H1 (cell line): ENCODE measurements around the gene GSDME. TPM values are rescaled to one million over a fixed set of nuclear protein-coding genes. Genes with fewer than 3 reads are reported as not detected.

Experiments
- CTCF ChIA-PET: fragments of 300-600 bp; sonication (Branson Sonifier 250); formaldehyde crosslinking; loops from one replicate; lab custom pipeline; 2021; ENCODE audit not compliant: partially characterized antibody; lab: Charles Lee
- POLR2A ChIA-PET: fragments of 300-600 bp; sonication (Branson Sonifier 250); formaldehyde crosslinking; loops from one replicate; lab custom pipeline; 2021; ENCODE audit warnings: inconsistent platforms; ENCODE audit not compliant: partially characterized antibody; lab: Charles Lee
- DNase-seq, 2 experiments: peaks; one replicate each; pipeline versions ENCODE4 v3.0.0 to v3.0.0-alpha.2; 2010 to 2022; ENCODE audit warnings: low spot score in 2 of 2, low read depth in 1 of 2, mixed read lengths in 1 of 2
- FAIRE-seq: peaks from 2 replicates; lab custom pipeline; 2011; peaks lifted over from hg19 to GRCh38; lab: Jason Lieb, UNC
- H2AFZ ChIP-seq: 2 replicates; pipeline ENCODE4 v1.8.1; 2012; ENCODE audit warnings: low read length, inconsistent platforms
- H2AK5ac ChIP-seq: 2 replicates; pipeline ENCODE4 v1.6.1; 2013; ENCODE audit warnings: low read depth, low read length
- H2BK120ac ChIP-seq: replicated peaks from 2 replicates; pipeline ENCODE3; 2013; ENCODE audit warnings: low read depth, low read length, inconsistent platforms
- H2BK12ac ChIP-seq: 2 replicates; pipeline ENCODE4 v1.6.1; 2013; ENCODE audit warnings: low read depth, low read length
- H2BK15ac ChIP-seq: 2 replicates; pipeline ENCODE4 v1.6.1; 2013; ENCODE audit warnings: low read length
- H2BK20ac ChIP-seq: 2 replicates; pipeline ENCODE4 v1.6.1; 2013; ENCODE audit warnings: low read length
- H2BK5ac ChIP-seq: 2 replicates; pipeline ENCODE4 v1.6.1; 2013; ENCODE audit warnings: low read depth, low read length
- H3K14ac ChIP-seq: 2 replicates; pipeline ENCODE4 v1.6.1; 2013; ENCODE audit warnings: inconsistent platforms; ENCODE audit not compliant: insufficient read length
- H3K18ac ChIP-seq: 2 replicates; pipeline ENCODE4 v1.6.1; 2013; ENCODE audit warnings: low read length; ENCODE audit errors: extremely low read depth
- H3K23ac ChIP-seq: 2 replicates; pipeline ENCODE4 v1.6.1; 2013; ENCODE audit warnings: inconsistent platforms; ENCODE audit not compliant: insufficient read length
- H3K23me2 ChIP-seq: 2 replicates; pipeline ENCODE4 v1.6.1; 2013; ENCODE audit warnings: low read depth, low read length
- H3K27ac ChIP-seq: 2 replicates; pipeline ENCODE4 v1.6.1; 2011; ENCODE audit warnings: low read depth, low read length, inconsistent platforms
- H3K27me3 ChIP-seq, 4 experiments: replicated peaks in 1 of 4; 1 replicate in 1 of 4; 2 replicates in 3 of 4; pipeline versions ENCODE4 v1.6.1 to v1.8.1; 2011 to 2013; ENCODE audit warnings: low read length in 3 of 4, mild to moderate bottlenecking in 3 of 4, inconsistent platforms in 2 of 4, mixed read lengths in 2 of 4, moderate library complexity in 1 of 4; ENCODE audit not compliant: control insufficient read depth in 3 of 4, insufficient read depth in 3 of 4; ENCODE audit errors: extremely low read depth in 1 of 4
- H3K36me3 ChIP-seq, 4 experiments: 2 replicates each; pipeline versions ENCODE4 v1.6.1 to v1.8.1; 2011 to 2013; ENCODE audit warnings: mild to moderate bottlenecking in 4 of 4, low read length in 3 of 4, moderate library complexity in 2 of 4, control low read depth in 1 of 4, inconsistent platforms in 1 of 4; ENCODE audit not compliant: insufficient read depth in 4 of 4, control insufficient read depth in 2 of 4
- H3K4ac ChIP-seq: replicated peaks from 2 replicates; pipeline ENCODE3; 2013; ENCODE audit warnings: low read length, low read depth, mixed read lengths, inconsistent platforms; ENCODE audit not compliant: insufficient read length
- H3K4me1 ChIP-seq, 4 experiments: replicated peaks in 1 of 4; 1 replicate in 1 of 4; 2 replicates in 3 of 4; pipeline versions ENCODE4 v1.6.1 to v1.8.1; 2011 to 2013; ENCODE audit warnings: low read length in 3 of 4, inconsistent platforms in 2 of 4, mixed read lengths in 1 of 4; ENCODE audit not compliant: insufficient read depth in 4 of 4, control insufficient read depth in 3 of 4
- H3K4me2 ChIP-seq, 2 experiments: 2 replicates each; pipeline versions ENCODE4 v1.6.1 to v1.8.1; 2011 to 2013; ENCODE audit warnings: low read depth in 2 of 2, low read length in 2 of 2, control low read depth in 1 of 2, inconsistent platforms in 1 of 2, mild to moderate bottlenecking in 1 of 2; ENCODE audit not compliant: insufficient read depth in 1 of 2
- H3K4me3 ChIP-seq, 4 experiments: fragments of 200-600, 300-600 bp in 1 of 4; sonication (generic), shearing (Covaris generic), sonication (Bioruptor Twin) in 1 of 4; 2 replicates each; pipeline versions ENCODE4 v1.5.1 to v1.8.1; 2011 to 2016; ENCODE audit warnings: low read length in 4 of 4, low read depth in 3 of 4, control low read depth in 2 of 4, inconsistent platforms in 2 of 4, mild to moderate bottlenecking in 2 of 4, mixed read lengths in 1 of 4, moderate library complexity in 1 of 4; ENCODE audit not compliant: insufficient read depth in 2 of 4; ENCODE audit errors: extremely low read depth in 1 of 4
- H3K56ac ChIP-seq: replicated peaks from 2 replicates; pipeline ENCODE3; 2013; ENCODE audit warnings: low read depth, mild to moderate bottlenecking, mixed read lengths, low read length, inconsistent platforms; ENCODE audit not compliant: insufficient read length
- H3K79me1 ChIP-seq: 2 replicates; pipeline ENCODE4 v1.6.1; 2013; ENCODE audit warnings: low read depth, low read length, control low read depth
- H3K79me2 ChIP-seq, 2 experiments: 2 replicates each; pipeline versions ENCODE4 v1.6.1 to v1.8.1; 2012 to 2013; ENCODE audit warnings: low read length in 2 of 2, mild to moderate bottlenecking in 2 of 2, inconsistent platforms in 1 of 2; ENCODE audit not compliant: insufficient read depth in 2 of 2, control insufficient read depth in 1 of 2
- H3K9ac ChIP-seq, 4 experiments: replicated peaks in 1 of 4; 1 replicate in 1 of 4; 2 replicates in 3 of 4; pipeline versions ENCODE4 v1.6.1 to v1.8.1; 2011 to 2013; ENCODE audit warnings: low read depth in 3 of 4, low read length in 3 of 4, control low read depth in 2 of 4, mild to moderate bottlenecking in 2 of 4, moderate library complexity in 2 of 4, inconsistent platforms in 1 of 4; ENCODE audit errors: extremely low read depth in 1 of 4
- H3K9me3 ChIP-seq, 2 experiments: 2 replicates each; pipeline versions ENCODE4 v1.6.1 to v1.8.1; 2012 to 2013; ENCODE audit warnings: mild to moderate bottlenecking in 2 of 2, moderate library complexity in 2 of 2, control low read depth in 1 of 2, inconsistent platforms in 1 of 2, low read depth in 1 of 2, low read length in 1 of 2, mixed read lengths in 1 of 2; ENCODE audit not compliant: insufficient read depth in 2 of 2
- H4K20me1 ChIP-seq, 2 experiments: replicated peaks in 1 of 2; 2 replicates each; pipeline versions ENCODE3 to v1.8.1; 2011 to 2013; ENCODE audit warnings: inconsistent platforms in 2 of 2, low read length in 2 of 2, mild to moderate bottlenecking in 1 of 2; ENCODE audit not compliant: insufficient read depth in 2 of 2, control insufficient read depth in 1 of 2
- H4K5ac ChIP-seq: 2 replicates; pipeline ENCODE4 v1.6.1; 2013; ENCODE audit warnings: low read length, low read depth, mixed read lengths, inconsistent platforms; ENCODE audit not compliant: insufficient read length
- H4K8ac ChIP-seq: 2 replicates; pipeline ENCODE4 v1.8.0; 2013; ENCODE audit warnings: mild to moderate bottlenecking, moderate library complexity, low read length, inconsistent platforms; ENCODE audit not compliant: insufficient read depth; ENCODE audit errors: extremely low read depth
- H4K91ac ChIP-seq: replicated peaks from 2 replicates; pipeline ENCODE3; 2013; ENCODE audit warnings: low read length, mixed read lengths, inconsistent platforms; ENCODE audit not compliant: insufficient read length
- EZH2 ChIP-seq: fragments of 200-600 bp; sonication (generic); IDR thresholded peaks from 2 replicates; pipeline ENCODE4 v1.7.1; 2012; ENCODE audit warnings: low read depth, mild to moderate bottlenecking, moderate library complexity, low read length, inconsistent platforms; ENCODE audit not compliant: severe bottlenecking
- MAX ChIP-seq: IDR thresholded peaks from 2 replicates; pipeline ENCODE4 v1.6.1; 2012; ENCODE audit warnings: inconsistent platforms
- SP2 ChIP-seq: IDR thresholded peaks from 2 replicates; pipeline ENCODE4 v1.6.1; 2012; ENCODE audit warnings: mild to moderate bottlenecking, low read length, inconsistent platforms
- WGBS, 2 experiments: shearing (Covaris generic) in 1 of 2; methylation state at CpG; one replicate each; pipeline versions ENCODE4 v1.1.6 to v1.1.7; 2013 to 2015; ENCODE audit warnings: low lambda C conversion rate in 2 of 2, mixed read lengths in 2 of 2, inconsistent platforms in 1 of 2, low coverage in 1 of 2, missing lambda C conversion rate in 1 of 2; ENCODE audit not compliant: insufficient replicate concordance in 2 of 2, insufficient coverage in 1 of 2, insufficient read length in 1 of 2; ENCODE audit errors: extremely low coverage in 1 of 2, missing lambda C conversion rate in 1 of 2; 5-methylcytosine and 5-hydroxymethylcytosine counted together
- polyA plus RNA-seq, 7 experiments: library from polyadenylated mRNA; depleted of rRNA in 3 of 7; stranded (reverse) in 5 of 7; unstranded in 2 of 7; fragments of >200 nt in 5 of 7; fragments of 200-250 nt in 2 of 7; gene quantifications; 1 replicate in 5 of 7; 2 replicates in 1 of 7; 4 replicates in 1 of 7; pipeline versions ENCODE4 v1.2.1 to v1.2.3, GENCODE V29; 2011 to 2013; ENCODE audit warnings: missing spikeins in 2 of 7, mixed read lengths in 2 of 7
- total RNA-seq: library from RNA; stranded (reverse); fragmentation: NEBNext Ultra II Directional; extraction: Animal tissue kit (Norgen Biotek cat#: 25700); gene quantifications from 2 replicates; pipeline ENCODE4 v1.2.1, GENCODE V29; 2021

Gene GSDME
- total and polyA plus RNA-seq, 2 of the 8 experiments (the other 6 are each of a cell fraction or from before 2014, with no cell fraction given): 5.4 to 7.6 TPM

DNA sequence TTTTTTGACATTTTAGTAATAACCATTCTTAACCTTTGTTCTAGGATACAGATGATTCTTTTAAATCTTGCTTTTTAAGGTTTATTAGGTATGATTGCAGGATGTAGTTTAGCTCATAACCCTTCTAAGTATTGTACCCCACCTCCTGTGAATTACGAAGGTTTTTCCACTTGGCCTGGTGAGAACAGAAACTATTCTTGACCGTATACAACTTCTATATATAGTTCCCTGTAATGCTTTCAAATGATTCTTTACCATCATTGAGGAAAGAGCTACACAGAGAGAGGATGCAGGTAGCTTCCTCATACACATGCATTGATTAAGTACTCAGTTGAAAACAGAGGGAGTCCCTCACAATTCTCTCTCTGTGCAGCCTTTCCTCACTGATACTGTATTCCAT is 97.8 kb downstream of the GSDME start:
- 84% methylated on average over 2 of the region's 2 CpGs; no CpG with 5 or more reads in 1 of the 2 experiments for WGBS, 2 experiments

More for the DNA sequence above, 97.8 kb downstream of the GSDME start:
- H3K36me3 ChIP-seq: no peaks in the 10 kb centered on the region
- H3K27ac ChIP-seq: no peak overlapping the region
- no peak overlapping the region for H3K18ac ChIP-seq
- H3K27me3 ChIP-seq: no peaks in the 10 kb centered on the region
- ChIA-PET POLR2A (interaction anchor here (0.6 kb wide), 1 partner anchor 34 kb away, joined by 3 read pairs; no protein-coding TSS in a partner anchor), CTCF (interaction anchor here (0.6 to 1.3 kb wide), 3 partner anchors 9 to 370 kb away, joined by 3 read pairs; no protein-coding TSS in a partner anchor)
- no peak overlapping the region for H3K4me3 ChIP-seq
- H2BK5ac ChIP-seq: no peak overlapping the region
- H3K14ac ChIP-seq: no peak overlapping the region
- H2AFZ ChIP-seq: no peak overlapping the region
- no peak overlapping the region for H2AK5ac ChIP-seq
- no peaks in the 10 kb centered on the region for H3K9me3 ChIP-seq
- no peak overlapping the region for H4K5ac ChIP-seq
- no peak overlapping the region for H3K23ac ChIP-seq
- no peak overlapping the region for H2BK120ac ChIP-seq
- no peak overlapping the region for H3K56ac ChIP-seq
- H2BK15ac ChIP-seq: no peak overlapping the region
- peaks cover 1 to 2% of the 10 kb centered on the region in 2 experiments for H4K20me1 ChIP-seq
- H3K9ac ChIP-seq: no peak overlapping the region
- no peak overlapping the region for H4K8ac ChIP-seq
- H3K79me2 ChIP-seq: peaks cover 0 to 24% of the 10 kb centered on the region in 2 experiments; a peak in 2 of 4 replicates
- H3K79me1 ChIP-seq: no peaks in the 10 kb centered on the region; the same call in 1 of the 2 replicates
- H3K4me2 ChIP-seq: no peak overlapping the region
- no peak overlapping the region for H3K4ac ChIP-seq
- no peak for DNase-seq
- no peak overlapping the region for H4K91ac ChIP-seq
- no peak overlapping the region for H2BK20ac ChIP-seq
- no peaks in the 10 kb centered on the region for H3K4me1 ChIP-seq
- H2BK12ac ChIP-seq: no peak overlapping the region
- H3K23me2 ChIP-seq: no peaks in the 10 kb centered on the region
- FAIRE-seq: no peak
- TF ChIP-seq SP2 (no peak), EZH2 (no peak), MAX (no peak)
